BJ (cell line): Measurements from ENCODE around the gene RPP14. TPM values are rescaled to one million over a fixed set of nuclear protein-coding genes. Genes with fewer than 3 reads are reported as not detected.

ENCODE experiments used
- CTCF ChIA-PET: fragments of 350-600 bp; formaldehyde crosslinking; extraction: SDS; loops from one replicate; lab custom pipeline; 2021; ENCODE audit warnings: antibody characterized with exemption, inconsistent platforms; lab: Yijun Ruan, JAX
- POLR2A ChIA-PET: fragments of 300-600 bp; sonication (Branson Sonifier 250); formaldehyde crosslinking; extraction: SDS; loops from one replicate; lab custom pipeline; 2021; ENCODE audit warnings: antibody characterized with exemption; lab: Charles Lee
- DNase-seq: peaks from one replicate; pipeline ENCODE4 v3.0.0-alpha.2; 2011; ENCODE audit warnings: low read depth
- H3K27me3 ChIP-seq: 2 replicates; pipeline ENCODE4 v1.6.0; 2011; ENCODE audit warnings: low read length; ENCODE audit not compliant: control insufficient read depth, insufficient read depth
- H3K36me3 ChIP-seq: 2 replicates; pipeline ENCODE4 v1.5.1; 2011; ENCODE audit warnings: low read length; ENCODE audit not compliant: control insufficient read depth, insufficient read depth
- H3K4me3 ChIP-seq: 2 replicates; pipeline ENCODE4 v1.5.1; 2011; ENCODE audit warnings: low read depth, mild to moderate bottlenecking, control low read depth, low read length
- polyA plus RNA-seq: library from polyadenylated mRNA; depleted of rRNA; stranded (reverse); fragments of >200 nt; gene quantifications from 2 replicates; pipeline ENCODE4 v1.2.3, GENCODE V29; 2011
- TF ChIP-seq, protein P1 (sequence below): IDR thresholded peaks from 2 replicates; pipeline ENCODE4 v1.5.1; 2011; ENCODE audit warnings: low read depth, mild to moderate bottlenecking, control low read depth, inconsistent platforms, low read length, moderate library complexity; ENCODE audit not compliant: insufficient read depth

The RPP14 gene
- polyA plus RNA-seq, 1 experiment, result 10.9 TPM

DNA sequence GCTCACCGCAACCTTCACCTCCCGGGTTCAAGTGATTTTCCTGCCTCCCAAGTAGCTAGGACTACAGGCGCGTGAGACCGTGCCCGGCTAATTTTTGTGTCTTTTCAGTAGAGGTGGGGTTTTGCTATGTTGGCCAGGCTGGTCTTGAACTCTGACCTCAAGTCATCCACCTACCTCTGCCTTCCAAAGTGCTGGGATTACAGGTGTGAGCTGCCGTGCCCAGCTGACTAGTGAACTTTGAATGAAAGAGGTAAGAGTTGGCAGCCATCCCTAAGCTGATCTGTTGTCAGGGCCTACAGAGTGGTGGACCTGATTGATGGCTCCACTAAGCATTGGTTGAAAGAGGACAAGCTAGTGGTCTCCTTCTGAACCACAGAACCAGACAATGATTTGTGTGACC lies 41.9 kb downstream of the RPP14 start:
- ChIA-PET POLR2A (no interaction called here), CTCF (interaction anchor here (0.7 kb wide), 1 partner anchor 10 kb away, joined by 3 read pairs; no protein-coding TSS in a partner anchor)
- TF ChIP-seq, protein P1, sequence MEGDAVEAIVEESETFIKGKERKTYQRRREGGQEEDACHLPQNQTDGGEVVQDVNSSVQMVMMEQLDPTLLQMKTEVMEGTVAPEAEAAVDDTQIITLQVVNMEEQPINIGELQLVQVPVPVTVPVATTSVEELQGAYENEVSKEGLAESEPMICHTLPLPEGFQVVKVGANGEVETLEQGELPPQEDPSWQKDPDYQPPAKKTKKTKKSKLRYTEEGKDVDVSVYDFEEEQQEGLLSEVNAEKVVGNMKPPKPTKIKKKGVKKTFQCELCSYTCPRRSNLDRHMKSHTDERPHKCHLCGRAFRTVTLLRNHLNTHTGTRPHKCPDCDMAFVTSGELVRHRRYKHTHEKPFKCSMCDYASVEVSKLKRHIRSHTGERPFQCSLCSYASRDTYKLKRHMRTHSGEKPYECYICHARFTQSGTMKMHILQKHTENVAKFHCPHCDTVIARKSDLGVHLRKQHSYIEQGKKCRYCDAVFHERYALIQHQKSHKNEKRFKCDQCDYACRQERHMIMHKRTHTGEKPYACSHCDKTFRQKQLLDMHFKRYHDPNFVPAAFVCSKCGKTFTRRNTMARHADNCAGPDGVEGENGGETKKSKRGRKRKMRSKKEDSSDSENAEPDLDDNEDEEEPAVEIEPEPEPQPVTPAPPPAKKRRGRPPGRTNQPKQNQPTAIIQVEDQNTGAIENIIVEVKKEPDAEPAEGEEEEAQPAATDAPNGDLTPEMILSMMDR, result no peak

DNA sequence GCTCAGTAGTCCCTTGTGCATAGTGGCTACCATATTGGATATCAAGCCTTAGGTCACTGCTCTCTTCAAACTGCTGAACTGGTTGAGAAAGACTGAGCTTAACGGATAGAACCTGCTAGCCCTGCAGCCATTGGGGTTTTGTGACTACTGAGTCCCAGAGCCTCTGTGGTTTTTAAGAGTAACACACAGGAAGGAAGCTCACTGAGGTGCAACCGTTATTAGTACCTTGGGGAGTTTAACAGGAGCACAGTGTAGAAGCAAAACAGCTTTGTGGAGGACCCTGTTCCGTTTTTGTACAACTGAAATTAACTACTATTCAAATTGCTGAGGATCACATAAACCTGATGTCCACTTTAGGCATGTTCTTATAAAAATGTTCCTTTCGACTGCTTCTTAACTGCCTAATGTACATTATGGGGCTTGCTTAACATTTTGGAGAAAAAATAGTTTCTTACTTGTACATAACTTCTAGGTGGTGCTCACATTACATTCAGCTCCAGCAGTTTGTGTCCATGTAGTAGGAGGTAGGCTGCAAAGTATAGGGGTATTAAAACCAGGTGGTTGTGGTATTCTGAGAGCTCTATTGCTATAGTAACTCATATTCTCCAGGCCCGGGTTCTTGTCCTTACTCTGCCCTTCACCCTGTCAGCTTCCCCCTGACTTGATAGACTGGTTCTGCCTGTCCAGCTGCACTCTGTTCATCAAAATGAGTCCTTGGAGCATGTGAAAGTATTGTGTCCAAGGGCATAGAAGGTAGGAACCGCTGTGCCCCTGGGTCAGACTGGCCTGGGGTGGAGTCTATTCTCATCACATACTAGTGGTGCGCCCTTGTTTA lies 44.0 kb downstream of the RPP14 start:
- POLR2A ChIA-PET, result no interaction called here
- no peak for DNase-seq
- H3K4me3 ChIP-seq, result no peak overlapping the region
- H3K36me3 ChIP-seq, result peaks cover 1% of the 10 kb centered on the region; the same call in 1 of the 2 replicates
- CTCF ChIA-PET, result interaction anchor here (1.1 to 1.3 kb wide), 5 partner anchors 11 to 65 kb away, joined by 3 to 4 read pairs (median 3); partner anchors contain the start of genes HTD2 and RPP14
- TF ChIP-seq, protein P1, result no peak
- H3K27me3 ChIP-seq, result no peaks in the 10 kb centered on the region

More for the DNA sequence above, 41.9 kb downstream of the RPP14 start:
- no peaks in the 10 kb centered on the region for H3K27me3 ChIP-seq
- peaks cover 1% of the 10 kb centered on the region; the same call in 1 of the 2 replicates for H3K36me3 ChIP-seq
- no peak for DNase-seq
- H3K4me3 ChIP-seq, result no peak overlapping the region

DNA sequence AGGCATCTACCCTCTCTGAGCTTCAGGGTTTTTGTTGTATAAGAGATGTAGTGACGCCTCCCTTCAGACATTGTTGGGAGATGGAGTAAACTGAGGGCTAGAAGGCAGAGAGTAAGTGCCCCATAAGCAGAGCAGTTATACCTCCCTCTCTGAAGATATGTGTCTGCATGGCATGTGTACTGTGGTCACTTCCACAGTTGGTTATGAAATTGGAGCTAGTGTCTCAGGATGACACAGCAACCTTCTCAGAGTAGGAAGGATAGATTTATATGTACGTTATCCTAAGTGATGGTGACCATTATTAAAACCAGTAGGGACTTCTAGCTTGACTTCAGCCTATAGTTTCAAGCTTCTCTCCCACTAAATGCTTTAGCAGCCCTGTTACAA lies 44.6 kb downstream of the RPP14 start:
- no peak for DNase-seq
- Histone ChIP-seq H3K4me3 (no peak overlapping the region), H3K36me3 (peaks cover 1% of the 10 kb centered on the region; the same call in 1 of the 2 replicates), H3K27me3 (no peaks in the 10 kb centered on the region)
- CTCF ChIA-PET, result interaction anchor here (1.1 to 1.3 kb wide), 4 partner anchors 10 to 65 kb away, joined by 3 to 4 read pairs (median 3); partner anchors contain the start of genes HTD2 and RPP14
- POLR2A ChIA-PET, result no interaction called here
- TF ChIP-seq, protein P1, result no peak

DNA sequence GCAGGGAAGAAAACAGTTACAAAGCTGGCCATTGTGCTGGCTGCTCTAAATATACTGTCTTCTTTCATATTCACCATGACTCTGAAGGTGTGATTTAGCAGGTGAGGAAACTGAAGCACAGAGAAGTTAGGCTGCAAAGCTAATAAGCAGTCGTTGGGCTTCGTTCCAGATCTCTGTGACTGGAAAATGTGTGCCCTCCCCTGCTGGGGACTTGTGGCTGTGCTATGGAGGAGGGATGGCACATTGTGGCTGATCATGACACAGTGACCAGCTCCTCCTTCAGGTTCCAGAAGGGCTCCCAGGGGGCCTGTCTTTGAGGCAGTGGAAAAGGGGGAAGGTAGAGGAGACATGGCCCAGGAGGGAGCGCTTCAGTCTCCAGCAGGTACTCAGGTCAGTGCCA lies 45.9 kb downstream of the RPP14 start:
- TF ChIP-seq, protein P1, result no peak
- no peaks in the 10 kb centered on the region for H3K27me3 ChIP-seq
- POLR2A ChIA-PET, result interaction anchor here (0.6 kb wide), 1 partner anchor 275 kb away, joined by 4 read pairs; no protein-coding TSS in a partner anchor
- H3K4me3 ChIP-seq, result no peak overlapping the region
- no peak for DNase-seq
- peaks cover 1% of the 10 kb centered on the region; the same call in 1 of the 2 replicates for H3K36me3 ChIP-seq
- CTCF ChIA-PET, result no interaction called here

DNA sequence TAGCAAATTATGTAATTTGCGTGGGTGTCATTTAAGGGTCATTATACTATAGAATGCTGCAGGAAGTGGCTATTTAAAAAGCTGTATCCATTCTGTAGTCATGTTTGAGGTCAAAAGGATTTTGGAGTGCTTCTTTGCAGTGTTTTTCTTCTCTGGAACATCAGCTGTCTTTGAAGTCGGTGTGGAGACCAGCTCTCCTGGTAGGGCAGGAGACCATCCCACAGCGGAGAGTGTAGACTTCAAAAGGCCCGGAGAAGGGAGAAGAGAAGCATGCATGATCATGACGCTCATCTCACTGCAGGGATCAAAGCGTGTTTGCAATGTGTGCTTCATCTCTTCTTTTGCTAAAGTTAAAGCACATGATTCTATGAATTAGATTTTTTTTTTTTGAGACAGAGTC lies 46.6 kb downstream of the RPP14 start:
- ChIA-PET CTCF (interaction anchor here (0.6 kb wide), 1 partner anchor 20 kb away, joined by 3 read pairs; no protein-coding TSS in a partner anchor), POLR2A (no interaction called here)
- TF ChIP-seq, protein P1, result no peak
- no peak overlapping the region for H3K4me3 ChIP-seq
- DNase-seq, result no peak
- H3K36me3 ChIP-seq, result peaks cover 1% of the 10 kb centered on the region; the same call in 1 of the 2 replicates
- H3K27me3 ChIP-seq, result no peaks in the 10 kb centered on the region
